GM19240 (cell line): ENCODE data around the gene APOA1.
"Not testable (repeated sequence)": the region's sequence is repeated elsewhere in the genome, so short reads cannot be mapped to it uniquely, and the experiment has no call there.

Experiments
- DNase-seq: peaks from one replicate; pipeline ENCODE4 v3.0.0; 2011; ENCODE audit warnings: low spot score; ENCODE audit not compliant: insufficient read length

The APOA1 gene

DNA sequence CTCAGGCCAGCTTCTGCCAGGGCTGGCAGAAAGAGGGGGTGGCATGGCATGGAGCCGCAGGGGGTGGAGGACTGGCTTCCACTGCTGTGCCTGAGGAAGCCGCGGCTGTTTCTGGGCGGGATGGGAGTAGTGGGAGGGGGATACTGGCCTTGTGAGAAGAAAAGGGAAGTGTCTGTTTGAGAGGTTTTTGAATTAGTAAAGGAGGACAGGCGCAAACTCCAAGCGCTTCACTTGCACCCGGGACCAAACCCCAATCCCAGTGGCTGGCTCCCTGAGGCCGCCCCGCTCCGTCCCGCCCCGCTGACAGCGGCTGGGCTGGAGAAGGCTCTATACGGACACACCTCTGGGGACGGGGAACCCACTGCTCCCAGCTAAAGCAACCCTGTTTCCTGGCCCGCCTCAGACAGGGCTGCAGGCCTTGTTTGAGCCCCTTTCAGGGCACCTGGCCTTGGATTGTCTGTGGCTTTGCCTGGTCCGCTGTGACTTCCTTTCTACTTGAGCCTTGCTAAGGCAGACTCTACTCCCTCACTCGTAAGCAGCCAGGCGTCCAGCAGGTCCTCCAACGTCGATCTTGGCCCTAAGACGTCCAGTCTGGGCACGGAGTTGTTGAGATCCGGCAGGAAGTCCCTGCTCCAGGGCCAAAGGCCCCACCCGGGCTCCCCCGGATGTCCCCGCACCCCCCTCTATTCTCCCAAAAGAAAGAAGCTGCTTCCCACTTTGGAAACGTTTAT, 2.2 kb downstream of the APOA1 start:
- no peak for DNase-seq

DNA sequence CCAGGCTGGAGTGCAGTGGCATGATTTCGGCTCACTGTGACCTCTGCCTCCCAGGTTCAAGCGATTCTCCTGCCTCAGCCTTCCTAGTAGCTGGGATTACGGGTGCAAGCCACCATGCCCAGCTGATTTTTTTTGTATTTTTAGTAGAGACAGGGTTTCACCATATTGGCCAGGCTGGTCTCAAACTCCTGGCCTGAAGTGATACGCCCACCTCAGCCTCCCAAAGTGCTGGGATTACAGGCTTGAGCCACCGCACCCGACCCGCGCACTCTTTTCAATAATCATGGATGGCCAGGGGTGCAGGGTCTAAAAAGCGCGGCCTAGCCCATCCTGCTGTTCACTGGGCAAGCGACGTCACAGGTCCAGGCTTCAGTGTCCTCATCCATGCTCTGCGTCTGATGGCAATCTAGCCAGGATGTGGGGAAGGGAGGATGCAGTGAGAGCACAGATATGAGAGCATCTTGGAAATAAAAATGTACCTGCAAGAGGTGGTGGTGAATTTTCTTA, 2.8 kb downstream of the APOA1 start:
- not testable (repeated sequence) for DNase-seq

DNA sequence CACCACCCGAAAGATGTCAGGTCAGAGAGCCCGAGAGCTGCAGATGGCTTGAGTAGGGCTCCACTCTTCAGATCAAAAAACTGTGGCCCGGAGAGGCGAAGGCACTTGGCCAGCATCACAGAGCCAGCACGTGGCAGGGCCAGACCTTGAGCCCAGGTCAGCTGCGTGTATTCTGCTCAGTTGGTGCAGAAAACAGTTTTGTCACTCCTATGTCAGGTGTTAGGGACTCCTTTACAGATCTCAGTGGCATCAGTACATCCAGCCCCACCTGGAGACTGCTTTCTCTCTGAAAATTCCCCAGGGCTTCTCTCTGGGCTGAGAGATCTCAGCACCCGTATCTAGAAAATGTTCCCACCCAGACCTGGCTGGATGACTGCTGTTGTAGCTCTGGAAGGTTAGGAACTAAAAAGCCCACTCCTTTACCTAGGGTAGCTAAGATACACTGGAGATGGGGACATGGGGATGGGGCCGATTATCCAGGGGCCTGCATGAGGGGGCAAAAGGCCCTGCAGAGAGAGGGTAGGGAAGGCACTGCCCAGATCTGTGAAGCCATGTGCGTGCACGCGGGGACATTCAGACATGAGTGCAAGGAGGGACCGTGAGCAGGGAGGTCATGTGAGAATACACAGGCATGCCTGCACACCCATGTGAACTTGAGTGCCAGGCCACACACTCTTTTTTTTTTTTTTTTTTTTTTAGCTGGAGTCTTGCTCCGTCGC, 3.4 kb downstream of the APOA1 start:
- DNase-seq = no peak

DNA sequence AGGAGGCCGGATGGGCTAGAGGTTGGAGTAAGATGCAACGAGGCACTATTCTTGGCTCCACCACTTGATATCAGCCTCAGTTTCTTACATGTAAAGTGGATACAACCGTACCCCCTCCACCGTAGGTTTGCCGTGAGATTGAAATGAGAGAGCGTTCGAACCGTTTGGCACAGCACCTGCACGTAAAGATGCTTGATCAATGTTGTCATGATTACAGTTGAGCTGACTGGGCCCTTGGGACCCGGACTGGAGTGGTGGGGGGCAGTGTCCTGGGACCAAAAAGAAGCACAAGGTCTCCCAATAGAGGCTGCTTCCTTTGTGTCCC, 4.0 kb downstream of the APOA1 start:
- DNase-seq = no peak

DNA sequence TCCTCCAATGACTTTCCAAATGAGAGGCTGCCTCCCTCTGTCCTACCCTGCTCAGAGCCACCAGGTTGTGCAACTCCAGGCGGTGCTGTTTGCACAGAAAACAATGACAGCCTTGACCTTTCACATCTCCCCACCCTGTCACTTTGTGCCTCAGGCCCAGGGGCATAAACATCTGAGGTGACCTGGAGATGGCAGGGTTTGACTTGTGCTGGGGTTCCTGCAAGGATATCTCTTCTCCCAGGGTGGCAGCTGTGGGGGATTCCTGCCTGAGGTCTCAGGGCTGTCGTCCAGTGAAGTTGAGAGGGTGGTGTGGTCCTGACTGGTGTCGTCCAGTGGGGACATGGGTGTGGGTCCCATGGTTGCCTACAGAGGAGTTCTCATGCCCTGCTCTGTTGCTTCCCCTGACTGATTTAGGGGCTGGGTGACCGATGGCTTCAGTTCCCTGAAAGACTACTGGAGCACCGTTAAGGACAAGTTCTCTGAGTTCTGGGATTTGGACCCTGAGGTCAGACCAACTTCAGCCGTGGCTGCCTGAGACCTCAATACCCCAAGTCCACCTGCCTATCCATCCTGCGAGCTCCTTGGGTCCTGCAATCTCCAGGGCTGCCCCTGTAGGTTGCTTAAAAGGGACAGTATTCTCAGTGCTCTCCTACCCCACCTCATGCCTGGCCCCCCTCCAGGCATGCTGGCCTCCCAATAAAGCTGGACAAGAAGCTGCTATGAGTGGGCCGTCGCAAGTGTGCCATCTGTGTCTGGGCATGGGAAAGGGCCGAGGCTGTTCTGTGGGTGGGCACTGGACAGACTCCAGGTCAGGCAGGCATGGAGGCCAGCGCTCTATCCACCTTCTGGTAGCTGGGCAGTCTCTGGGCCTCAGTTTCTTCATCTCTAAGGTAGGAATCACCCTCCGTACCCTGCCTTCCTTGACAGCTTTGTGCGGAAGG, 4.8 kb downstream of the APOA1 start:
- no peak for DNase-seq

DNA sequence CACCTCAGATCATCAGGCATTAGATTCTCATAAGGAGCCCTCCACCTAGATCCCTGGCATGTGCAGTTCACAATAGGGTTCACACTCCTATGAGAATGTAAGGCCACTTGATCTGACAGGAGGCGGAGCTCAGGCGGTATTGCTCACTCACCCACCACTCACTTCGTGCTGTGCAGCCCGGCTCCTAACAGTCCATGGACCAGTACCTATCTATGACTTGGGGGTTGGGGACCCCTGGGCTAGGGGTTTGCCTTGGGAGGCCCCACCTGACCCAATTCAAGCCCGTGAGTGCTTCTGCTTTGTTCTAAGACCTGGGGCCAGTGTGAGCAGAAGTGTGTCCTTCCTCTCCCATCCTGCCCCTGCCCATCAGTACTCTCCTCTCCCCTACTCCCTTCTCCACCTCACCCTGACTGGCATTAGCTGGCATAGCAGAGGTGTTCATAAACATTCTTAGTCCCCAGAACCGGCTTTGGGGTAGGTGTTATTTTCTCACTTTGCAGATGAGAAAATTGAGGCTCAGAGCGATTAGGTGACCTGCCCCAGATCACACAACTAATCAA, 5.6 kb downstream of the APOA1 start:
- no peak for DNase-seq

DNA sequence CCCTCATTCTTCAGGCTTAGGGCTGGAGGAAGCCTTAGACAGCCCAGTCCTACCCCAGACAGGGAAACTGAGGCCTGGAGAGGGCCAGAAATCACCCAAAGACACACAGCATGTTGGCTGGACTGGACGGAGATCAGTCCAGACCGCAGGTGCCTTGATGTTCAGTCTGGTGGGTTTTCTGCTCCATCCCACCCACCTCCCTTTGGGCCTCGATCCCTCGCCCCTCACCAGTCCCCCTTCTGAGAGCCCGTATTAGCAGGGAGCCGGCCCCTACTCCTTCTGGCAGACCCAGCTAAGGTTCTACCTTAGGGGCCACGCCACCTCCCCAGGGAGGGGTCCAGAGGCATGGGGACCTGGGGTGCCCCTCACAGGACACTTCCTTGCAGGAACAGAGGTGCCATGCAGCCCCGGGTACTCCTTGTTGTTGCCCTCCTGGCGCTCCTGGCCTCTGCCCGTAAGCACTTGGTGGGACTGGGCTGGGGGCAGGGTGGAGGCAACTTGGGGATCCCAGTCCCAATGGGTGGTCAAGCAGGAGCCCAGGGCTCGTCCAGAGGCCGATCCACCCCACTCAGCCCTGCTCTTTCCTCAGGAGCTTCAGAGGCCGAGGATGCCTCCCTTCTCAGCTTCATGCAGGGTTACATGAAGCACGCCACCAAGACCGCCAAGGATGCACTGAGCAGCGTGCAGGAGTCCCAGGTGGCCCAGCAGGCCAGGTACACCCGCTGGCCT, 7.1 kb downstream of the APOA1 start:
- DNase-seq = no peak

DNA sequence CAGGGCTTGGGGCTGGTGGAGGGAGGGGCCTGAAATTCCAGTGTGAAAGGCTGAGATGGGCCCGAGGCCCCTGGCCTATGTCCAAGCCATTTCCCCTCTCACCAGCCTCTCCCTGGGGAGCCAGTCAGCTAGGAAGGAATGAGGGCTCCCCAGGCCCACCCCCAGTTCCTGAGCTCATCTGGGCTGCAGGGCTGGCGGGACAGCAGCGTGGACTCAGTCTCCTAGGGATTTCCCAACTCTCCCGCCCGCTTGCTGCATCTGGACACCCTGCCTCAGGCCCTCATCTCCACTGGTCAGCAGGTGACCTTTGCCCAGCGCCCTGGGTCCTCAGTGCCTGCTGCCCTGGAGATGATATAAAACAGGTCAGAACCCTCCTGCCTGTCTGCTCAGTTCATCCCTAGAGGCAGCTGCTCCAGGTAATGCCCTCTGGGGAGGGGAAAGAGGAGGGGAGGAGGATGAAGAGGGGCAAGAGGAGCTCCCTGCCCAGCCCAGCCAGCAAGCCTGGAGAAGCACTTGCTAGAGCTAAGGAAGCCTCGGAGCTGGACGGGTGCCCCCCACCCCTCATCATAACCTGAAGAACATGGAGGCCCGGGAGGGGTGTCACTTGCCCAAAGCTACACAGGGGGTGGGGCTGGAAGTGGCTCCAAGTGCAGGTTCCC, 7.8 kb downstream of the APOA1 start, which contains the start of gene APOC3:
TSS of gene APOC3 (plus strand) at position 383 of the 659 bp plus-strand sequence. CDS start 676 bp downstream, outside the sequence.
- DNase-seq = no peak

DNA sequence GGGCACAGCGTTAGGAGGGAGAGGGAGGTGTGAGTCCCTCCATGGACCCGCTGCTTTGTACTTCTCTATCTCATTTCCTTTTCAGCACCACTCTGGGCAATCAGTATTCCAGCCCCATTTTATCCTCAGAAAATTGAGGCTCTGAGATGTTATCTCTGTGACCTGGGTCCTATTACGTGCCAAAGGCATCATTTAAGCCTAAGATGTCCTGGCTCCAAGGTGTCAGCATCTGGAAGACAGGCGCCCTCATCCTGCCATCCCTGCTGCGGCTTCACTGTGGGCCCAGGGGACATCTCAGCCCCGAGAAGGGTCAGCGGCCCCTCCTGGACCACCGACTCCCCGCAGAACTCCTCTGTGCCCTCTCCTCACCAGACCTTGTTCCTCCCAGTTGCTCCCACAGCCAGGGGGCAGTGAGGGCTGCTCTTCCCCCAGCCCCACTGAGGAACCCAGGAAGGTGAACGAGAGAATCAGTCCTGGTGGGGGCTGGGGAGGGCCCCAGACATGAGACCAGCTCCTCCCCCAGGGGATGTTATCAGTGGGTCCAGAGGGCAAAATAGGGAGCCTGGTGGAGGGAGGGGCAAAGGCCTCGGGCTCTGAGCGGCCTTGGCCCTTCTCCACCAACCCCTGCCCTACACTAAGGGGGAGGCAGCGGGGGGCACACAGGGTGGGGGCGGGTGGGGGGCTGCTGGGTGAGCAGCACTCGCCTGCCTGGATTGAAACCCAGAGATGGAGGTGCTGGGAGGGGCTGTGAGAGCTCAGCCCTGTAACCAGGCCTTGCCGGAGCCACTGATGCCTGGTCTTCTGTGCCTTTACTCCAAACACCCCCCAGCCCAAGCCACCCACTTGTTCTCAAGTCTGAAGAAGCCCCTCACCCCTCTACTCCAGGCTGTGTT, 8.5 kb downstream of the APOA1 start:
- no peak for DNase-seq

DNA sequence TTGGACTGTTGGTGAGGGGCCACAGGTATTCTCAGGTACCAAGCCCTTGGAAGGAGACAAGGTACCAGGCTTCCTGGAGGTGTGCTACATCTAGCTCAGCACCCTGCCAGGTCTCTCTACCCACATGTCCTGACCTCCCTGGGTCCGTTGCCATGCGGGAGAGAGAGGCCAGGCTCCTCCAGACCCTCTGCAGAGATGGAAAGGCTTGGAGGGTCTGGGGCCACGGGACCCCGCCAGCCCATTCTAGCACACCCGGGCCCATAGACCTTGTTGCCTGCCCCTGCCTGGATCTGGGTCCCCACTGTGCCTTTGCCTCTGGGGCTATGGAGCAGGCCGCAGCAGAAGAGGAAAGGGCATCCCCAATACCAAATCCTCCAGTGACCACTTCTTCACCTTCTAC, 10.0 kb downstream of the APOA1 start:
- DNase-seq = no peak

DNA sequence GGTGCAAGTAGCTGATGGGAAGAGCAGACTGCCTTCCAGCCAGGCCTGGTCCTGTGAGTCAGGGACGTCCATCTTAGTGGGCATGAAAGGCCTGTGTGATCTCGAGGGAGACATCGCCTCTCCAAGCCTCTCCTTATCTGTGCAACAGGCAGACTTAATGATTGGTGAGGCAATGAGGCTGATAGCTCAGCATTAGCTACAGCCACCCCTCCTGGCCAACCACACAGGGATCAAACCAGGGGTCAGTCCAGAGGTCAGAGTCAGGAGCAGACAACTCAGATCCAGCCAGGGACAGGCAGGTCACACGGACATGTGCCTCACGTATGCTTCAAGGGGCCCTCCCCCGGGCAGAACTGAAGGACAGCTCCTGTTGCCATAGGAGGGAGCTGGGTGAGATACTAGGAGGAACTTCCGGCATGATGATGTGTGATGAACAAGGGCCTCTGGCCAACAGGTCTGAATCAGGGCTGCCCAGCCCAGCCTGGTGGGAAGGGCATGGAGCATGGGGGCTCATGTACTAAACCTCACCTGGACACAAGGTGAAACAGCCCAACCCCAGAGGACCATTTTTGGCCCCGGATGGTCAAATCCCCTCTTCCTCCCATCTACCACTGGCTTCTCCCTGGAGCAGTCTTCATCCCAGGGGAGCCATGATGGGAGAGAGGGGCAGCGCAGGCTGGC, 10.5 kb downstream of the APOA1 start:
- DNase-seq = no peak

DNA sequence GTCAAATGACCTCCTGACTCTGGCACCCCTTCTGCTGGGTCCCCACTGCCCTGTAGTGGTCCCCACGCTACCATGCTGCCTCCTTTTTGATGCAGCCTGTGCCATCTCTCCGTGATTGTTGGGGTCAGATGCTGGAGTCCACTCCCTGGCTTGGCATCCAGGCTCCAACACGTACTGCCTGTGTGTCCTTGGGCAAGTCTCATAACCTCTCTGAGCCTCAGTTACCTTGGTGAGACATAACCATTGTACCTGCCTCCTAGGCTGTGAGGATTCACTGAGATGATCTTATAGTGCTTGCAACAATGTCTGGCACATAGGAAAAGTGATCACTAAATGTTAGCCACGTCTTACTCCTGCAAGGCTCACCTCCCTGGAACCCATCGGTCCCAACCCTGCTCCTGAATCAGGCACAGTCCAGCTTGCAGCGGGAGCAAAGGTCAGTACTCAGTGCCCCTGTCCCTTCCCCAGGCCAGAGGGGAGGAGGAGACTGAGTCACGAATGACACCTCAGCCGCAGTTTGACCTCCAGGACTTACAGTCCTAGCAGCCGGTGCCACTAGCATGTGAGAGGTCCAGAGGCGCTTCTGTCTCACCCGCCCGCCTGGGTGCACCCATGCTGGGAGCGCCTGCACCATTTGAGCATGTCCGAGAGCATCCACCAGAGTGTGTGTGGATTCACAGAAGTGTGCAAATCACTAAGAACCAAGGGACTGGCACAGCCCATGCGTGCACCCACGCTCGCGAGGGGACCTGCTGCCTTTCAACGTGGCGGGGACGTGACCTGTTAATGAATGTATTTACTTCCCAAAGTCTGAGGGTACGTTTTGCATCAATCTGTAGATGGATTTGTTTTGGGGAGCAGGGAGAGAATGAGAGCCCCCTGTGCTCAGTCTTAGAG, 11.3 kb downstream of the APOA1 start:
- no peak for DNase-seq

DNA sequence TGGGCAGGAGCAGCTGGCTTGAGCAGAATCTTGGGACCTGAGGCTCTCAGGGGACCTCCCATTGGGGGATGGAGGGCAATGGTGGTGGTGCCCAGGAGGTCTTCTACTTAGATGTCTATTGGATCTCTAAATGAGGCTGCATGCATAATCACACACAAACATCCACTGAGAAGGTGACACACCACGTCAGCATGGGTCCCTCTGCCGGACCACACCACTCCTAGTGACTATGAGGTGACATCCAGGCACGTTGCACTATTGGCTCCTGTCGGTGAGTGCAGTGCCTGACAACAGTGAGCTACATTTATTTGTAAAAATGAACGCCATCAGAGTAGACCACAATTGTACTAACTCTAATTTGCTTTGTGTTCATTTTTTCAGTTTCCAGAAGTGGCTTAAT, 12.0 kb downstream of the APOA1 start:
- DNase-seq = no peak

DNA sequence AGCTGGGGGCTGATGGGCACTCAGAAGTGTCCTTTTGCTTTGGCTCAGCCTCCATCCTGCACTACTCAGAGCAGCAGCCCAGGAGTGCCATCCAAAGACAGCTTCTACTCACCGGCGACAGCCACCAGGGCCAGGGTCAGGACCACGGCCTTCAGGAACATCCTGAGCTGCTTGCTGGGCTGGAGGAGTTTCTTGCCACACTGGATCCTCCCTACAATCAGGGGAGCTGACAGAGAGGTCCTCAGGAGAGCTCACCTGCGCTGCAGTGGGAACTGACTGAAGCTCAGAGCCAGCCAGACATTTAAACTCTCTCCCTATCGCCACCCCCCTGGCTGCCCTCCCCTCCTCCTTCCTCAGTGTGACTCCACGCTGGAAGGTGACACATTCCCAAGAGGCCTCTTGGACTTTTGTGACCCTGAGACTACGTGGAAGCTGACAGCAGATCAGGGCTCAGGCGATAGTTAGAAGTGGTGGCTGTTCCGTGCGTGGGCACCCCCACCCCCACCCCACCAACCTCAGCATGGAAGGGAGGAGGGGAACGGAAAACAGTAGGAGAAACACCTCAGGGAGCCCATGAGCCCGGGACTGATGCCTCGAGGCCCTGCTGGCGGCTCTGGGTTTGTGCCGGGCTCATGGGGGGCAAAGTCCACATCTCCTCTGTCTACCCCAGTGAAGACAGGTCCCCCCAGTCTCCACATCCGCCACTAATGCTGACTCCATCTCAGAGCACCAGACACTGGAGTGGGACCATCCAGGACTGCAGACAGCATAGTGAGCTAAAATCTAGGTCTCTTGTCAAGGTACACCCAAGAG, 14.2 kb downstream of the APOA1 start, which contains the start of gene APOA4:
TSS of gene APOA4 (minus strand) at position 274 of the 813 bp plus-strand sequence. CDS start at position 161, 113 bp downstream.
- no peak for DNase-seq

DNA sequence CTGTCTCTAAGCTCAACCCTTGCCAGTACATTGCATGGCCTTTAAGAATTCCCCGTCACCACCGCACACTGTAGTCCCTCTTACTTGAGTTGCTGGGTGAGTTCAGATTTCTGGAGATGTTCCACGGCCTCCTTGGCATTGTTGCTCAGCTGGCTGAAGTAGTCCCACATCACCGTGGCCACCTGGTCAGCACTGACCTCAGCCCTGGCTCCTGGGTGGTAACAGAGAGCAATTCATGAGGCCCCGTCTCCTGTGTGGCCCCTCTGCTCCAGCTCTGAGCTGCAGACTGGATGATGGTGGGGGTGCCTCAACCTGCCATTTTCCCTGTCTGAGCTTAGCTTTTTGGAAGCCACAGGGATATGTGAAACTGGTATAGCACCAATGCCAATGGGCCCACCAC, 14.8 kb downstream of the APOA1 start:
- DNase-seq = no peak

DNA sequence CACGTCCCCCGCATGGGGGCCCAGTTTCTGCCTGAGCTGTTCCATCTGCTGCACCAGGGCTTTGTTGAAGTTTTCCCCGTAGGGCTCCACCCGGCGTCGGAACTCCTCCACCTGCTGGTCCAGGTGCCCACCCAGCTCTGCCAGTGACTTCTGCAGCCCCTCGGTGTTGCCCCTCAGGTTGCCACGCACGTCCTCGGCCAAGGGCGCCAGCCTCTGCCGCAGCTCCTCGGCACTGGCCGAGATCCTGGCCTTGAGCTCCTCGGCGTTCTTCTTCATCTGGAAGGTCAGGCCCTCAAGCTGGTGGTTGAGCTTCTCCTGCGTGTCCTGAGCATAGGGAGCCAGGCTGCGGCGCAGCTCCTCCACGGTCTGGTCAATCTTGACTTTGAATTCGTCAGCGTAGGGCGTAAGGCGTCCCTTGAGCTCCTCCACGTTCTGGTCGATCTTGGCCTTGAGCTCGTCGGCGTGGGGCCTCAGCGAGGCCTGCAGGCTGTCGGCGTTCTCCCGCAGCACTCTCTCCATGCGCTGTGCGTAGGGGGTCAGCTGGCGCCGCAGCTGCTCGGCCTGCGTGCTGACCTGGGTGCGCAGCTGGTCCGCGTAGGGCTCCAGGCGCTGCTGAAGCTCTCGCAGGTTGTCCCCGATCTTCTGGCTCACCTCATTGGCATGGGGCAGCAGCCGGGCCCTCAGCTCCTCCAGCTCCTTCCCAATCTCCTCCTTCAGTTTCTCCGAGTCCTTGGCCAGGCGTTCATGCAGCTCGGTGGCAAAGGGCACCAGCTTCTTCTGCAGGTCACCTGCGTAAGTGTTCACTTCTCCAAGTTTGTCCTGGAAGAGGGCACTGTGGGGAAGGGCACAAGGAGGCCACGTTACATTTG, 16.1 kb downstream of the APOA1 start:
- DNase-seq = no peak
